ENCODE results near the gene BCO2. TPM values are rescaled to one million over a fixed set of nuclear protein-coding genes. Genes with fewer than 3 reads are reported as not detected.

The BCO2 gene
- total and polyA plus RNA-seq, 2 experiments from 2014 or later: 0.63 to 1.1 TPM

GRCh38 chr11:112223121-112223520 lies 47.8 kb downstream of the BCO2 start:
- Histone ChIP-seq H3K4me2 (no peak overlapping the region), H4K20me1 (replicated peaks; ENCODE audit: insufficient read depth) (0 out of 2 replicates have a peak, but pooled peaks cover under 1% of the 10 kb centered on the region), H3K27ac (ENCODE audit: low read depth) (no peak overlapping the region), H3K79me2 (replicated peaks; ENCODE audit: insufficient read depth) (peaks cover 15% of the 10 kb centered on the region), H3K36me3 (ENCODE audit: insufficient read depth) (no peaks in the 10 kb centered on the region), H3K4me3 (no peak overlapping the region), H3F3A (replicated peaks; ENCODE audit: low read depth) (no peaks in the 10 kb centered on the region), H3K9me2 (ENCODE audit: insufficient read depth) (no peaks in the 10 kb centered on the region), H3K27me3 (ENCODE audit: insufficient read depth) (no peaks in the 10 kb centered on the region; the same call in 1 of the 2 replicates), H3K4me1 (ENCODE audit: insufficient read depth) (peaks cover 7% of the 10 kb centered on the region; the same call in 1 of the 2 replicates), H2AFZ (no peak overlapping the region)
- no peaks in the 10 kb centered on the region for H3K36me3 Mint-ChIP-seq (ENCODE audit: low read depth)
- no peak for DNase-seq (ENCODE audit: low spot score)
- no peak for ATAC-seq
- no peak overlapping the region for H3K4me3 Mint-ChIP-seq
- H3K27me3 Mint-ChIP-seq (ENCODE audit: insufficient read depth, low read depth, poor library complexity): peaks cover 9% of the 10 kb centered on the region
- TF ChIP-seq ZNF331 (CRISPR knock-in tag; IDR thresholded peaks at IDR 0.05; ENCODE audit: low read depth) (no peak), ZNF114 (CRISPR knock-in tag; IDR thresholded peaks at IDR 0.05) (no peak), CTCF (conservative IDR thresholded peaks at IDR 0.05; ENCODE audit: low read depth in 2 of 2) (no peak), REST (IDR thresholded peaks at IDR 0.05; ENCODE audit: unreplicated experiment) (no peak), STAT1 (IDR thresholded peaks at IDR 0.05; ENCODE audit: unreplicated experiment) (no peak), NANOG (IDR thresholded peaks at IDR 0.05; ENCODE audit: borderline replicate concordance) (no peak), ETS1 (IDR thresholded peaks at IDR 0.05) (no peak), EZH2phosphoT487 (IDR thresholded peaks at IDR 0.05; ENCODE audit: unreplicated experiment) (no peak), JUNB (IDR thresholded peaks at IDR 0.05; ENCODE audit: unreplicated experiment) (no peak), CREB1 (CRISPR knock-in tag; IDR thresholded peaks at IDR 0.05; ENCODE audit: low read depth) (no peak), ZNF462 (CRISPR knock-in tag; IDR thresholded peaks at IDR 0.05) (no peak), POLR2AphosphoS5 (IDR thresholded peaks at IDR 0.05; ENCODE audit: low read depth) (no peak), EZH2 (IDR thresholded peaks at IDR 0.05; ENCODE audit: low read depth, unreplicated experiment) (no peak)
- H3K27ac Mint-ChIP-seq: no peak overlapping the region
- peaks cover 8% of the 10 kb centered on the region for H3K4me1 Mint-ChIP-seq
- H3K9me3 Mint-ChIP-seq: no peaks in the 10 kb centered on the region

Data from GM23338 (cell line).